ENCODE measurements around the gene MED15. TPM values are rescaled to one million over a fixed set of nuclear protein-coding genes. Genes with fewer than 3 reads are reported as not detected.

The MED15 gene
- total RNA-seq, 2 donors from 2014 or later = 61.4 to 62.7 TPM

- DNase-seq = no peak
- Mint-ChIP-seq H3K4me1 (no peaks in the 10 kb centered on the region), H3K36me3 (ENCODE audit: low read depth) (peaks cover 39% of the 10 kb centered on the region), H3K27ac (no peak overlapping the region), H3K27me3 (ENCODE audit: insufficient read depth) (no peaks in the 10 kb centered on the region), H3K4me3 (no peak overlapping the region), H3K9me3 (no peaks in the 10 kb centered on the region)
- Histone ChIP-seq H3K9ac (ENCODE audit: extremely low read depth, low read length, poor library complexity, severe bottlenecking) (no peak overlapping the region), H3K36me3 (ENCODE audit: control insufficient read depth, insufficient read depth, low read length) (peaks cover 67% of the 10 kb centered on the region), H3K4me1 (ENCODE audit: control insufficient read depth, insufficient read depth, low read length) (no peaks in the 10 kb centered on the region), H3K27ac (ENCODE audit: low read depth, low read length) (no peak overlapping the region), H3K4me3 (ENCODE audit: low read length) (no peak overlapping the region), H3K27me3 (ENCODE audit: control insufficient read depth, insufficient read depth, low read length, poor library complexity, severe bottlenecking) (no peaks in the 10 kb centered on the region), H3K9me3 (ENCODE audit: control insufficient read depth, low read length) (no peaks in the 10 kb centered on the region)
- 96 to 100% methylated on average over 5 to 8 of the region's 8 CpGs for WGBS, 2 experiments (ENCODE audit: insufficient coverage in 1 of 2, insufficient read length in 1 of 2)
- no peak for TF ChIP-seq CTCF (conservative IDR thresholded peaks at IDR 0.05)
Measured at GRCh38 chr22:20577549-20577975, 70.2 kb downstream of the MED15 start.

- Histone ChIP-seq H3K4me3 (ENCODE audit: low read length) (no peak overlapping the region), H3K36me3 (ENCODE audit: control insufficient read depth, insufficient read depth, low read length) (peaks cover 68% of the 10 kb centered on the region), H3K4me1 (ENCODE audit: control insufficient read depth, insufficient read depth, low read length) (no peaks in the 10 kb centered on the region), H3K27ac (ENCODE audit: low read depth, low read length) (no peak overlapping the region), H3K9ac (ENCODE audit: extremely low read depth, low read length, poor library complexity, severe bottlenecking) (no peak overlapping the region), H3K27me3 (ENCODE audit: control insufficient read depth, insufficient read depth, low read length, poor library complexity, severe bottlenecking) (no peaks in the 10 kb centered on the region), H3K9me3 (ENCODE audit: control insufficient read depth, low read length) (no peaks in the 10 kb centered on the region)
- H3K9me3 Mint-ChIP-seq = no peaks in the 10 kb centered on the region
- H3K36me3 Mint-ChIP-seq (ENCODE audit: low read depth) = peaks cover 38% of the 10 kb centered on the region
- no peak overlapping the region for H3K27ac Mint-ChIP-seq
- no peaks in the 10 kb centered on the region for H3K4me1 Mint-ChIP-seq
- H3K27me3 Mint-ChIP-seq (ENCODE audit: insufficient read depth) = no peaks in the 10 kb centered on the region
- WGBS, 2 experiments (ENCODE audit: insufficient coverage in 1 of 2, insufficient read length in 1 of 2) = 88% methylated on average over 4 to 7 of the region's 7 CpGs
- no peak for DNase-seq
- no peak overlapping the region for H3K4me3 Mint-ChIP-seq
- TF ChIP-seq CTCF (conservative IDR thresholded peaks at IDR 0.05) = no peak
Measured at GRCh38 chr22:20578192-20578591, 70.8 kb downstream of the MED15 start.

- DNase-seq = no peak
- Mint-ChIP-seq H3K36me3 (ENCODE audit: low read depth) (peaks cover 36% of the 10 kb centered on the region), H3K4me1 (no peaks in the 10 kb centered on the region), H3K27ac (no peak overlapping the region), H3K9me3 (no peaks in the 10 kb centered on the region), H3K27me3 (ENCODE audit: insufficient read depth) (no peaks in the 10 kb centered on the region), H3K4me3 (no peak overlapping the region)
- Histone ChIP-seq H3K4me1 (ENCODE audit: control insufficient read depth, insufficient read depth, low read length) (no peaks in the 10 kb centered on the region), H3K4me3 (ENCODE audit: low read length) (no peak overlapping the region), H3K36me3 (ENCODE audit: control insufficient read depth, insufficient read depth, low read length) (peaks cover 68% of the 10 kb centered on the region), H3K9me3 (ENCODE audit: control insufficient read depth, low read length) (no peaks in the 10 kb centered on the region), H3K27ac (ENCODE audit: low read depth, low read length) (no peak overlapping the region), H3K9ac (ENCODE audit: extremely low read depth, low read length, poor library complexity, severe bottlenecking) (no peak overlapping the region), H3K27me3 (ENCODE audit: control insufficient read depth, insufficient read depth, low read length, poor library complexity, severe bottlenecking) (no peaks in the 10 kb centered on the region)
- WGBS, 2 experiments (ENCODE audit: insufficient coverage in 1 of 2, insufficient read length in 1 of 2) = 93 to 97% methylated on average over 5 of the region's 5 CpGs
- TF ChIP-seq CTCF (conservative IDR thresholded peaks at IDR 0.05) = no peak
Measured at GRCh38 chr22:20578707-20579106, 71.3 kb downstream of the MED15 start.

Measured in endodermal cell (in vitro differentiated cells).